ENCODE data around the gene SUCLA2.
A peak's percentile ranks its signal among the peaks of the same experiment; 100 is the strongest.

SUCLA2 gene

GRCh38 chr13:48001114-48001881 is at the start of gene SUCLA2:
Gene SUCLA2 (minus strand): TSS chr13:48001273. CDS start chr13:48001269, 4 bp downstream.
- no peak for TF ChIP-seq CTCF (conservative IDR thresholded peaks at IDR 0.05; ENCODE audit: low read depth)
- peak within 1 kb of the TSS; percentile 93 for H3K27ac ChIP-seq
- ChIA-PET CTCF (no interaction called here), POLR2A (ENCODE audit: low non-redundant PET) (interaction anchor here (0.7 kb wide), 2 partner anchors 27 to 94 kb away, joined by 3 to 4 read pairs; partner anchors contain the start of gene MED4)
- DNase-seq (ENCODE audit: low spot score) = peak; percentile 91

GRCh38 chr13:48050550-48050949 is 49.5 kb upstream of the SUCLA2 start:
- DNase-seq (ENCODE audit: low spot score) = no peak
- ChIA-PET POLR2A (ENCODE audit: low non-redundant PET) (no interaction called here), CTCF (interaction anchor here (0.6 kb wide), 1 partner anchor 44 kb away, joined by 3 read pairs; no protein-coding TSS in a partner anchor)
- no peak for TF ChIP-seq CTCF (conservative IDR thresholded peaks at IDR 0.05; ENCODE audit: low read depth)
- no peak overlapping the region for H3K27ac ChIP-seq

- H3K27ac ChIP-seq = no peak overlapping the region
- TF ChIP-seq CTCF (conservative IDR thresholded peaks at IDR 0.05; ENCODE audit: low read depth) = no peak
- DNase-seq (ENCODE audit: low spot score) = no peak
- ChIA-PET CTCF (interaction anchor here (0.7 kb wide), 1 partner anchor 21 kb away, joined by 4 read pairs; no protein-coding TSS in a partner anchor), POLR2A (ENCODE audit: low non-redundant PET) (no interaction called here)
Observed at GRCh38 chr13:48043789-48044503, 42.9 kb upstream of the SUCLA2 start.

GRCh38 chr13:48042894-48043293 is 41.8 kb upstream of the SUCLA2 start:
- ChIA-PET CTCF (no interaction called here), POLR2A (ENCODE audit: low non-redundant PET) (no interaction called here)
- H3K27ac ChIP-seq = no peak overlapping the region
- DNase-seq (ENCODE audit: low spot score) = no peak
- TF ChIP-seq CTCF (conservative IDR thresholded peaks at IDR 0.05; ENCODE audit: low read depth) = no peak

- no peak for DNase-seq (ENCODE audit: low spot score)
- TF ChIP-seq CTCF (conservative IDR thresholded peaks at IDR 0.05; ENCODE audit: low read depth) = no peak
- no peak overlapping the region for H3K27ac ChIP-seq
- ChIA-PET POLR2A (ENCODE audit: low non-redundant PET) (no interaction called here), CTCF (no interaction called here)
Observed at GRCh38 chr13:48040896-48041295, 39.8 kb upstream of the SUCLA2 start.

GRCh38 chr13:48040049-48040448 is 39.0 kb upstream of the SUCLA2 start:
- no peak for TF ChIP-seq CTCF (conservative IDR thresholded peaks at IDR 0.05; ENCODE audit: low read depth)
- DNase-seq (ENCODE audit: low spot score) = no peak

More at GRCh38 chr13:48040049-48040448, 39.0 kb upstream of the SUCLA2 start:
- H3K27ac ChIP-seq = no peak overlapping the region
- CTCF ChIA-PET = interaction anchor here (0.5 to 2.8 kb wide), 3 partner anchors 8 to 197 kb away, joined by 3 to 10 read pairs (median 3); no protein-coding TSS in a partner anchor
- POLR2A ChIA-PET (ENCODE audit: low non-redundant PET) = no interaction called here
